Activated CD8-positive, alpha-beta T cell treated with anti-CD3 and anti-CD28 coated beads, Interleukin-2, amount 10 ng/mL, durations not matched to agents 7 days and 5 days (primary cell): ENCODE results near the gene NUDT6. TPM values are rescaled to one million over a fixed set of nuclear protein-coding genes. Genes with fewer than 3 reads are reported as not detected.
"Not testable (repeated sequence)": the region's sequence is repeated elsewhere in the genome, so short reads cannot be mapped to it uniquely, and the experiment has no call there.

Source experiments
- ATAC-seq: fragments of 150-1000 bp; cut with Tn5 transposase; one replicate; pipeline ENCODE4 v1.10.0; 2021; ENCODE audit warnings: moderate library complexity
- CTCF ChIA-PET: fragments of 350-600 bp; sonication (Branson Sonifier 250); formaldehyde crosslinking; loops from one replicate; lab custom pipeline; 2021; ENCODE audit warnings: antibody characterized with exemption; lab: Charles Lee
- POLR2A ChIA-PET: fragments of 350-600 bp; sonication (Branson Sonifier 250); formaldehyde crosslinking; loops from one replicate; lab custom pipeline; 2021; ENCODE audit warnings: antibody characterized with exemption; lab: Charles Lee
- DNase-seq: peaks from one replicate; pipeline ENCODE4 v3.0.0-alpha.2; 2020
- H3K27ac Mint-ChIP-seq: one replicate; pipeline ENCODE4 v1.8.0; 2021; ENCODE audit warnings: mild to moderate bottlenecking, mixed read lengths
- H3K27me3 Mint-ChIP-seq: one replicate; pipeline ENCODE4 v1.8.0; 2021; ENCODE audit warnings: low read depth, mixed read lengths
- H3K36me3 Mint-ChIP-seq: one replicate; pipeline ENCODE4 v1.8.0; 2021; ENCODE audit warnings: low read depth, mixed read lengths
- H3K4me1 Mint-ChIP-seq: one replicate; pipeline ENCODE4 v1.8.0; 2021; ENCODE audit warnings: low read depth, mixed read lengths
- H3K4me3 Mint-ChIP-seq: one replicate; pipeline ENCODE4 v1.8.0; 2021; ENCODE audit warnings: mild to moderate bottlenecking, mixed read lengths
- H3K9me3 Mint-ChIP-seq: one replicate; pipeline ENCODE4 v1.8.0; 2022; ENCODE audit warnings: mixed read lengths; ENCODE audit not compliant: insufficient read depth
- total RNA-seq, 2 experiments: library from RNA; stranded (reverse); gene quantifications; one replicate each; pipeline ENCODE4 v1.2.3, GENCODE V29; 2021

The NUDT6 gene
- total RNA-seq, 2 experiments from 2014 or later: 11.4 to 13.7 TPM

- POLR2A ChIA-PET: no interaction called here
- no peaks in the 10 kb centered on the region for H3K4me1 Mint-ChIP-seq
- H3K9me3 Mint-ChIP-seq: no peaks in the 10 kb centered on the region
- no peak overlapping the region for H3K4me3 Mint-ChIP-seq
- no peak overlapping the region for H3K27ac Mint-ChIP-seq
- no peak for DNase-seq
- CTCF ChIA-PET: no interaction called here
- peaks cover 44% of the 10 kb centered on the region for H3K36me3 Mint-ChIP-seq
- H3K27me3 Mint-ChIP-seq: no peaks in the 10 kb centered on the region
- ATAC-seq: no peak
These were observed 23.7 kb upstream of the NUDT6 start for GRCh38 chr4:122946142-122946541.

DNA sequence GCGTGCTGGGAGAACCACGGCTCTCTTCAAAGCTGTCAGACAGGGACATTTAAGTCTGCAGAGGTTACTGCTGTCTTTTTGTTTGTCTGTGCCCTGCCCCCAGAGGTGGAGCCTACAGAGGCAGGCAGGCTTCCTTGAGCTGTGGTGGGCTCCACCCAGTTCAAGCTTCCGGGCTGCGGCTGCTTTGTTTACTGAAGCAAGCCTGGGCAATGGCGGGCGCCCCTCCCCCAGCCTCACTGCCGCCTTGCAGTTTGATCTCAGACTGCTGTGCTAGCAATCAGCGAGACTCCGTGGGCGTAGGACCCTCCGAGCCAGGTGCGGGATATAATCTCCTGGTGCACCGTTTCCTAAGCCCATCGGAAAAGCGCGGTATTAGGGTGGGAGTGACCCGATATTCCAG, 22.7 kb upstream of the NUDT6 start:
- H3K27me3 Mint-ChIP-seq, H3K9me3 Mint-ChIP-seq, H3K4me3 Mint-ChIP-seq, ATAC-seq, CTCF ChIA-PET, POLR2A ChIA-PET, H3K4me1 Mint-ChIP-seq, H3K27ac Mint-ChIP-seq: not testable (repeated sequence)
- peaks cover 42% of the 10 kb centered on the region for H3K36me3 Mint-ChIP-seq
- DNase-seq: peak; percentile 28

DNA sequence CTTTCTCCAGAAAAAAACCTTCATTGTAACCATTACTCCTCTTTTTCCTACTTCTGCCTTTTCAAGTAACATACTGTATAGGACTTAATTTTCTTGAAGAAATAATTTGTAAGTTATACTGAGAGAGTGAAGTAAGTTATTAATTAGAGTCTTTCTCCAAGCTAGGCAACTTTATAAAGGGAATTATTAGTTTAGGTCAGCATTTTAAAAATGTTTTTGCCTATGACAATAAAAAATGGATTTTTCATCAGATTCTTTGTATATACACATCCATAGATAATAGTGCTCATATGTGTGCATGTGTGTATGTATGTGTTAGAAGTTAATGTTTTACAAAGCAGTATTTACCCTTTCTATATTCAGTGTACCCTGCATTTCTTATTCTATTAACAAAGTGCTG, 10.4 kb upstream of the NUDT6 start:
- ATAC-seq: no peak
- Mint-ChIP-seq H3K4me3 (no peak overlapping the region), H3K27me3 (no peaks in the 10 kb centered on the region), H3K9me3 (no peaks in the 10 kb centered on the region), H3K36me3 (peaks cover 42% of the 10 kb centered on the region), H3K4me1 (peaks cover 21% of the 10 kb centered on the region), H3K27ac (no peak overlapping the region)
- CTCF ChIA-PET: no interaction called here
- POLR2A ChIA-PET: no interaction called here
- DNase-seq: no peak

DNA sequence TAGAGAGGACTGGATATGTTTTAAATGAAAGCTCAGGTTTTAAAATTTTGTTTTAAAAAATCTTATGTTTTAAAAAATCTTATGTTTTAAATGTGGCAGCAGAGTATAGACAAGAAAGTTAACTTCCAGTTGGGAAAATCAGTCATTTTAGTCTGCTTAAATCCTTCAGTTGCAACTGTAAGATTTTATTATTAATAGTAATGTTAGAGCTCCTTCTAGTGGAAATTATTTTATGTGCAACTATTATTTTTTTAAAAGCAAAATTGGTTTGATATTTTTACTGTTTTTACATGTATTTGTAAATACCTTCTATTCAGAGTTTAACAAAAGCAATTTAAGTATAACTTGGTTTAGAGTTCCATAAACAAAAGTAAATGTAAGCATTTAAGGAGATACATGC, 8.5 kb upstream of the NUDT6 start:
- ChIA-PET POLR2A (interaction anchor here (1.0 kb wide), 1 partner anchor 9 kb away, joined by 3 read pairs; the partner anchor contains the start of gene NUDT6), CTCF (interaction anchor here (1.0 to 2.6 kb wide), 12 partner anchors 9 to 1031 kb away, joined by 3 to 23 read pairs (median 6); partner anchors contain the start of genes BBS12 and NUDT6)
- Mint-ChIP-seq H3K36me3 (peaks cover 33% of the 10 kb centered on the region), H3K27ac (no peak overlapping the region), H3K9me3 (no peaks in the 10 kb centered on the region), H3K27me3 (no peaks in the 10 kb centered on the region), H3K4me3 (no peak overlapping the region), H3K4me1 (peaks cover 26% of the 10 kb centered on the region)
- DNase-seq (no peak), ATAC-seq (no peak)

- no peak overlapping the region for H3K27ac Mint-ChIP-seq
- CTCF ChIA-PET: interaction anchor here (2.6 kb wide), 2 partner anchors 171 to 351 kb away, joined by 22 to 23 read pairs; no protein-coding TSS in a partner anchor
- DNase-seq: no peak
- no peak for ATAC-seq
- peaks cover 20% of the 10 kb centered on the region for H3K36me3 Mint-ChIP-seq
- H3K9me3 Mint-ChIP-seq: no peaks in the 10 kb centered on the region
- no peak overlapping the region for H3K4me3 Mint-ChIP-seq
- H3K27me3 Mint-ChIP-seq: no peaks in the 10 kb centered on the region
- POLR2A ChIA-PET: no interaction called here
- peaks cover 18% of the 10 kb centered on the region for H3K4me1 Mint-ChIP-seq
These were observed 6.5 kb upstream of the NUDT6 start for GRCh38 chr4:122928930-122929329.

DNA sequence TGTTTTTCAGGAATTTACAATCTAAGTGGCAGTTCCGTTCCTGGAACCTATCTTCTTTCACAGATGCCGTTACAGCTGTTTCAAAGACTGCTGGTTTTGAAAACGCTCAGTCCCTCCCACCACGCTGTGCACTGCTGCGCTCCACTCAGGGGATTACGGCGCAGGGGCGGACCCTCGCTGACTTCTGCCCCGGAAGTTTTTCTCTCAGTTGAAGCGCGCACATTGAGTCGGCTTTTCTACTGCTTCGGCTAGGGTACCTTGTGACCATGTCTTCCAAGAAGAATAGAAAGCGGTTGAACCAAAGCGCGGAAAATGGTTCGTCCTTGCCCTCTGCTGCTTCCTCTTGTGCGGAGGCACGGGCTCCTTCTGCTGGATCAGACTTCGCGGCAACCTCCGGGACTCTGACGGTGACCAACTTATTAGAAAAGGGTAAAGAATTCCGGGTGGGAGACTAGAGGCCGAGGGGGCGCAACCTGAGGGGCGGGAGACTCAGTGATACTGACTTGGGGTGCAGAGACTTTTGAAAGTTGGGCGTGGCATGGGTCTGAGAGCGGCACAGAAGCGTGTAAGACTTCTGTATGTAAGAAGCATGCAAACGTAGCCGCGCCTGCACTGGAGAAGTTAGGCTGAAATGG, 597 bp upstream of the NUDT6 start:
- Mint-ChIP-seq H3K4me3 (no peak overlapping the region), H3K27me3 (no peaks in the 10 kb centered on the region), H3K36me3 (no peaks in the 10 kb centered on the region), H3K4me1 (peaks cover 16% of the 10 kb centered on the region), H3K9me3 (no peaks in the 10 kb centered on the region), H3K27ac (peak overlapping the region; percentile 98)
- POLR2A ChIA-PET: interaction anchor here (0.8 to 1.1 kb wide), 4 partner anchors 10 to 473 kb away, joined by 3 to 5 read pairs (median 4); partner anchors contain the start of genes BBS12 and SPRY1
- CTCF ChIA-PET: interaction anchor here (1.1 to 2.5 kb wide), 6 partner anchors 8 to 474 kb away, joined by 3 to 15 read pairs (median 5); partner anchors contain the start of genes BBS12 and SPRY1
- DNase-seq (peak; percentile 95), ATAC-seq (peak; percentile 97)

- Mint-ChIP-seq H3K4me3 (peak overlapping the region; percentile 42), H3K36me3 (peaks cover 2% of the 10 kb centered on the region), H3K27ac (no peak overlapping the region), H3K4me1 (peaks cover 11% of the 10 kb centered on the region), H3K9me3 (no peaks in the 10 kb centered on the region), H3K27me3 (no peaks in the 10 kb centered on the region)
- no peak for ATAC-seq
- no peak for DNase-seq
- POLR2A ChIA-PET: no interaction called here
- CTCF ChIA-PET: interaction anchor here (1.1 to 2.7 kb wide), 3 partner anchors 9 to 189 kb away, joined by 5 to 15 read pairs (median 15); partner anchors contain the start of gene BBS12
These were observed 1.1 kb downstream of the NUDT6 start for GRCh38 chr4:122921300-122921699.

DNA sequence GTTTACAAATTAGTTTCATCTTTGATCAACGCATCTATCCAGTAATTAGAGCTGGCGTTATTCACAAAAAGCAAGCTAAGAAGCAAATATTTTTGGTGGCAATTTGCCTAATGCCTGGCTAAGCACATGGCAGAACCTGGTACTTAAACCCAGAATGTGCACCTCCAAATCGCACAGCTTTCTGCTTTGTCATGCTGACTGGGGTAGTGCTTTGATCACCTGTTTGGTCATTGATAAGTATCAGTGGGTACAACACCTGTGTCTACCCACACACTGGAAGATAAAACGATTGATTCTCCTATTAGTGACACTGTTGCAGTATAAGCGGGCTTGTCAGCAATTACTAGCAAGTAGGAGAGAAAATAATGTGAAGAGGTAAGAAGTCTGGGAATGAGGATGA, 1.9 kb downstream of the NUDT6 start:
- peaks cover 4% of the 10 kb centered on the region for H3K36me3 Mint-ChIP-seq
- no peaks in the 10 kb centered on the region for H3K27me3 Mint-ChIP-seq
- H3K4me1 Mint-ChIP-seq: peaks cover 11% of the 10 kb centered on the region
- ChIA-PET CTCF (interaction anchor here (1.1 to 2.7 kb wide), 4 partner anchors 10 to 189 kb away, joined by 3 to 15 read pairs (median 10); partner anchors contain the start of gene BBS12), POLR2A (no interaction called here)
- no peak overlapping the region for H3K4me3 Mint-ChIP-seq
- DNase-seq (no peak), ATAC-seq (no peak)
- H3K9me3 Mint-ChIP-seq: no peaks in the 10 kb centered on the region
- no peak overlapping the region for H3K27ac Mint-ChIP-seq

DNA sequence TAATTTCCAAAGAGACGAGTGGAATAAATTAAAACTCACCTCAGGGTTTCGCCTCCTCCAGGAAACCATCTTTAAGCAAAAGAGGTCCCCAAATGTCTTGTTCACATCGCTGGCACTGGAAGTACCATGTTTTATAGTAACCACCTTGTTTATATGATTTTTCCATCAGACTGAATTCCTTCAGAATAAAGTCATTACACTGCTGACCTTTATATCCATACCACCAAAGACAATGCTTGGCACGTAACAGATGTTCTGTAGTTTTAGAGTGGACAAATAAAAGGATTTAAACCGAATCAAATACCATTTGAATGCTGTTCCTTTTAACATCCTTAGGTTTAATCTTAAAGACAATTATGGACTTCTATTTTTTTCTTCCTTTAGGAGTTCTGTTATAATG, 4.7 kb downstream of the NUDT6 start:
- ATAC-seq (no peak), DNase-seq (no peak)
- ChIA-PET CTCF (no interaction called here), POLR2A (no interaction called here)
- Mint-ChIP-seq H3K9me3 (no peaks in the 10 kb centered on the region), H3K4me3 (no peak overlapping the region), H3K27ac (no peak overlapping the region), H3K36me3 (peaks cover 11% of the 10 kb centered on the region), H3K4me1 (peaks cover 11% of the 10 kb centered on the region), H3K27me3 (no peaks in the 10 kb centered on the region)

DNA sequence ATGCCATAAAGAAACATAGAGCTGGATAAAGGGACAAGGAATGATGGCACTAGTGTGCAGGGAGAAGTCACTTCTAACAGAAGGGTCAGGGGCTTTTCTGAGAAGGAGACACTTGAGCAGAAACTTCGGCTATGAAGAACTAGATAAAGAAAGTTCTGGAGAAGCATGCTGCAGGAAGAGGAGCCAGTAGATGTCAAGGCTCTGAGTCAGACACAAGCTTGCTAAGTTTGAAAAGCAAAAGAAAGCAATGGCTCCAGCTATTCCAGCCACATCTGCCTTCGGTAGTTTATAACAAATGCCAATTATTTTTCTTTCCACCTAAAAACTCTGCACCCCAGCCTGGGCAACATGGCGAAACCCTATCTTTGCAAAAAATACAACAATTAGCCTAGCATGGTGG, 7.5 kb downstream of the NUDT6 start:
- Mint-ChIP-seq H3K36me3 (peaks cover 25% of the 10 kb centered on the region), H3K9me3 (no peaks in the 10 kb centered on the region), H3K4me1 (peaks cover 2% of the 10 kb centered on the region), H3K27me3 (no peaks in the 10 kb centered on the region), H3K27ac (no peak overlapping the region), H3K4me3 (no peak overlapping the region)
- DNase-seq: no peak
- ATAC-seq: no peak
- ChIA-PET CTCF (interaction anchor here (0.8 to 2.5 kb wide), 5 partner anchors 8 to 183 kb away, joined by 3 to 7 read pairs (median 5); partner anchors contain the start of genes BBS12 and NUDT6), POLR2A (no interaction called here)

- Mint-ChIP-seq H3K36me3 (peaks cover 27% of the 10 kb centered on the region), H3K4me3 (no peak overlapping the region), H3K9me3 (no peaks in the 10 kb centered on the region), H3K4me1 (peaks cover 2% of the 10 kb centered on the region), H3K27me3 (no peaks in the 10 kb centered on the region), H3K27ac (no peak overlapping the region)
- ChIA-PET POLR2A (no interaction called here), CTCF (interaction anchor here (0.8 to 2.5 kb wide), 6 partner anchors 8 to 182 kb away, joined by 3 to 7 read pairs (median 6); partner anchors contain the start of genes BBS12 and NUDT6)
- no peak for DNase-seq
- ATAC-seq: no peak
These were observed 8.0 kb downstream of the NUDT6 start for GRCh38 chr4:122914292-122914904.
